A549 (cell line): ENCODE results near the gene USP32. TPM values are rescaled to one million over a fixed set of nuclear protein-coding genes. Genes with fewer than 3 reads are reported as not detected.

Experiments
- ATAC-seq, 2 experiments: fragments of 200-7000 bp in 1 of 2; fragments of >200 bp in 1 of 2; cut with Nextera tagmentation in 1 of 2; cut with Tn5 transposase in 1 of 2; 3 replicates each; pipeline versions ENCODE4 v1.8.0 to v1.9.1; 2018 to 2020; ENCODE audit warnings: mild to moderate bottlenecking in 1 of 2, moderate library complexity in 1 of 2
- CTCF ChIA-PET: fragments of 300-600 bp; sonication (Branson Sonifier 250); formaldehyde crosslinking; extraction: SDS; loops from one replicate; lab custom pipeline; 2021; ENCODE audit warnings: antibody characterized with exemption, inconsistent platforms; lab: Yijun Ruan, JAX
- POLR2A ChIA-PET: fragments of 350-600 bp; formaldehyde crosslinking; extraction: SDS; loops from one replicate; lab custom pipeline; 2021; ENCODE audit warnings: antibody characterized with exemption, inconsistent platforms; lab: Yijun Ruan, JAX
- DNase-seq, 2 experiments: peaks; one replicate each; pipeline versions ENCODE4 v3.0.0 to v3.0.0-alpha.2; 2011 to 2016; ENCODE audit warnings: low read depth in 1 of 2, low spot score in 1 of 2
- FAIRE-seq: peaks from 2 replicates; lab custom pipeline; 2011; peaks lifted over from hg19 to GRCh38; lab: Jason Lieb, UNC
- H3K27ac ChIP-seq, 2 experiments: fragments of >200 bp; sonication (Bioruptor Twin); formaldehyde crosslinking; 3 replicates each; pipeline ENCODE4 v1.5.1; 2016 to 2017
- H3K4me1 ChIP-seq: fragments of >200 bp; sonication (Bioruptor Twin); formaldehyde crosslinking; 3 replicates; pipeline ENCODE4 v1.6.1; 2016
- H3K4me2 ChIP-seq: fragments of >200 bp; sonication (Bioruptor Twin); formaldehyde crosslinking; 3 replicates; pipeline ENCODE4 v1.6.1; 2016
- H3K4me3 ChIP-seq: fragments of >200 bp; sonication (Bioruptor Twin); formaldehyde crosslinking; 3 replicates; pipeline ENCODE4 v1.5.1; 2016
- H3K9me3 ChIP-seq: fragments of >200 bp; sonication (Bioruptor Twin); formaldehyde crosslinking; 3 replicates; pipeline ENCODE4 v1.6.1; 2016
- ATOH8 ChIP-seq: fragments of 250-450 bp; sonication (Bioruptor Pico); IDR thresholded peaks from 2 replicates; pipeline ENCODE4 v1.5.0; 2020; ENCODE audit warnings: low read depth, mild to moderate bottlenecking, moderate library complexity
- BHLHE40 ChIP-seq: IDR thresholded peaks from 2 replicates; pipeline ENCODE4 v1.6.1; 2012; ENCODE audit warnings: low read depth, low read length, inconsistent platforms
- CBX2 ChIP-seq: fragments of 200-600 bp; sonication (generic); IDR thresholded peaks from 2 replicates; pipeline ENCODE4 v1.6.1; 2016; ENCODE audit warnings: low read depth, mild to moderate bottlenecking, borderline replicate concordance
- EHF ChIP-seq: fragments of 250-450 bp; sonication (Bioruptor Pico); IDR thresholded peaks from 2 replicates; pipeline ENCODE4 v1.5.0; 2020; ENCODE audit warnings: mild to moderate bottlenecking
- EHMT2 ChIP-seq: fragments of 200-600 bp; sonication (generic); IDR thresholded peaks from 2 replicates; pipeline ENCODE4 v1.6.1; 2016; ENCODE audit warnings: antibody characterized with exemption, low read depth, mild to moderate bottlenecking, moderate library complexity
- FOSL2 ChIP-seq, 2 experiments: fragments of 450-650 bp in 1 of 2; fragments of >200 bp in 1 of 2; sonication (Bioruptor Twin) in 1 of 2; formaldehyde crosslinking; IDR thresholded peaks; 2 replicates each; pipeline versions ENCODE4 v1.5.0 to v1.6.1; 2016 to 2020; ENCODE audit warnings: mild to moderate bottlenecking in 1 of 2, moderate library complexity in 1 of 2
- FOXS1 ChIP-seq: fragments of 250-450 bp; sonication (Bioruptor Pico); IDR thresholded peaks from 2 replicates; pipeline ENCODE4 v1.5.0; 2020; ENCODE audit warnings: mild to moderate bottlenecking, moderate library complexity
- GATA3 ChIP-seq: IDR thresholded peaks from 2 replicates; pipeline ENCODE4 v1.6.1; 2012; ENCODE audit warnings: borderline replicate concordance
- HOXB13 ChIP-seq: fragments of 250-450 bp; sonication (Bioruptor Pico); IDR thresholded peaks from 2 replicates; pipeline ENCODE4 v1.5.0; 2020; ENCODE audit warnings: low read depth, mild to moderate bottlenecking, moderate library complexity
- HOXB5 ChIP-seq: fragments of 250-450 bp; sonication (Bioruptor Pico); IDR thresholded peaks from 2 replicates; pipeline ENCODE4 v1.5.0; 2020; ENCODE audit warnings: mild to moderate bottlenecking, moderate library complexity
- JUNB ChIP-seq: fragments of >200 bp; sonication (Bioruptor Twin); formaldehyde crosslinking; IDR thresholded peaks from 2 replicates; pipeline ENCODE4 v1.6.1; 2016
- MYC ChIP-seq: IDR thresholded peaks from 2 replicates; pipeline ENCODE4 v1.6.1; 2012; ENCODE audit warnings: mild to moderate bottlenecking, inconsistent platforms, low read length, improper control_type of control experiment, borderline replicate concordance
- POLR2AphosphoS2 ChIP-seq: conservative IDR thresholded peaks from 2 replicates; pipeline ENCODE4 v1.6.1; 2012; ENCODE audit warnings: low read length, improper control_type of control experiment, inconsistent platforms
- RCOR1 ChIP-seq: fragments of 150-350 bp; IDR thresholded peaks from 2 replicates; pipeline ENCODE4 v1.6.1; 2014; ENCODE audit warnings: antibody characterized with exemption, low read length, low read depth
- RFX5 ChIP-seq: fragments of 450-650 bp; IDR thresholded peaks from 2 replicates; pipeline ENCODE4 v1.7.1; 2014; ENCODE audit warnings: antibody characterized with exemption, mild to moderate bottlenecking, moderate library complexity
- TFCP2L1 ChIP-seq: fragments of 250-450 bp; sonication (Bioruptor Pico); IDR thresholded peaks from 2 replicates; pipeline ENCODE4 v1.5.0; 2021; ENCODE audit warnings: mild to moderate bottlenecking
- WGBS: methylation state at CpG from one replicate; pipeline ENCODE4 v1.1.6; 2017; ENCODE audit errors: missing lambda C conversion rate; 5-methylcytosine and 5-hydroxymethylcytosine counted together
- polyA plus RNA-seq, 4 experiments: library from polyadenylated mRNA; depleted of rRNA in 3 of 4; stranded (reverse); fragments of >200 nt; fragmentation: RNase III in 1 of 4; extraction: RNeasy Plus Mini Kit Qiagen cat#74134 plus additional on column Dnase treatment in 1 of 4; gene quantifications; 2 replicates in 3 of 4; 3 replicates in 1 of 4; pipeline ENCODE4 v1.2.3, GENCODE V29; 2011 to 2017
- TF ChIP-seq, protein P1 (sequence below): fragments of 250-450 bp; sonication (Bioruptor Pico); IDR thresholded peaks from 2 replicates; pipeline ENCODE4 v1.5.0; 2021; ENCODE audit warnings: mild to moderate bottlenecking, moderate library complexity, borderline replicate concordance

The USP32 gene
- polyA plus RNA-seq, 2 of the 4 experiments (the other 2 are of a cell fraction), result 35.4 to 52.2 TPM

- FAIRE-seq (no peak), DNase-seq (peak; percentile 45 to 48), ATAC-seq (peak; percentile 98 to 99)
- Histone ChIP-seq H3K4me2 (peak overlapping the region; percentile 49), H3K9me3 (no peaks in the 10 kb centered on the region), H3K4me1 (peaks cover 21% of the 10 kb centered on the region), H3K27ac (peak overlapping the region in 1 of 2 experiments; percentile 57; a peak in 2 of 6 replicates), H3K4me3 (no peak overlapping the region)
- POLR2A ChIA-PET, result interaction anchor here (0.7 to 1.9 kb wide), 2 partner anchors 19 to 22 kb away, joined by 4 to 16 read pairs; partner anchors contain the start of gene USP32
- TF ChIP-seq, protein P1, sequence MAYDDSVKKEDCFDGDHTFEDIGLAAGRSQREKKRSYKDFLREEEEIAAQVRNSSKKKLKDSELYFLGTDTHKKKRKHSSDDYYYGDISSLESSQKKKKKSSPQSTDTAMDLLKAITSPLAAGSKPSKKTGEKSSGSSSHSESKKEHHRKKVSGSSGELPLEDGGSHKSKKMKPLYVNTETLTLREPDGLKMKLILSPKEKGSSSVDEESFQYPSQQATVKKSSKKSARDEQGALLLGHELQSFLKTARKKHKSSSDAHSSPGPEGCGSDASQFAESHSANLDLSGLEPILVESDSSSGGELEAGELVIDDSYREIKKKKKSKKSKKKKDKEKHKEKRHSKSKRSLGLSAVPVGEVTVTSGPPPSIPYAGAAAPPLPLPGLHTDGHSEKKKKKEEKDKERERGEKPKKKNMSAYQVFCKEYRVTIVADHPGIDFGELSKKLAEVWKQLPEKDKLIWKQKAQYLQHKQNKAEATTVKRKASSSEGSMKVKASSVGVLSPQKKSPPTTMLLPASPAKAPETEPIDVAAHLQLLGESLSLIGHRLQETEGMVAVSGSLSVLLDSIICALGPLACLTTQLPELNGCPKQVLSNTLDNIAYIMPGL (CRISPR knock-in tag), result no peak
- TF ChIP-seq FOXS1 (CRISPR knock-in tag) (no peak), CBX2 (no peak), JUNB (0 out of 2 replicates have a peak, but pooled peaks have one; percentile 27), FOSL2 (IDR thresholded peaks at IDR 0.05) (0 out of 2 replicates have a peak, but pooled peaks have one; percentile 33), FOSL2 (CRISPR knock-in tag; IDR thresholded peaks at IDR 0.05) (peak; percentile 49; the same call in 1 of the 2 replicates)
- 74% methylated on average over 6 of the region's 6 CpGs for WGBS
- CTCF ChIA-PET, result interaction anchor here (0.6 to 2.7 kb wide), 9 partner anchors 9 to 286 kb away, joined by 3 to 9 read pairs (median 3); no protein-coding TSS in a partner anchor
Observed at GRCh38 chr17:60372790-60373483, 19.0 kb downstream of the USP32 start.

DNA sequence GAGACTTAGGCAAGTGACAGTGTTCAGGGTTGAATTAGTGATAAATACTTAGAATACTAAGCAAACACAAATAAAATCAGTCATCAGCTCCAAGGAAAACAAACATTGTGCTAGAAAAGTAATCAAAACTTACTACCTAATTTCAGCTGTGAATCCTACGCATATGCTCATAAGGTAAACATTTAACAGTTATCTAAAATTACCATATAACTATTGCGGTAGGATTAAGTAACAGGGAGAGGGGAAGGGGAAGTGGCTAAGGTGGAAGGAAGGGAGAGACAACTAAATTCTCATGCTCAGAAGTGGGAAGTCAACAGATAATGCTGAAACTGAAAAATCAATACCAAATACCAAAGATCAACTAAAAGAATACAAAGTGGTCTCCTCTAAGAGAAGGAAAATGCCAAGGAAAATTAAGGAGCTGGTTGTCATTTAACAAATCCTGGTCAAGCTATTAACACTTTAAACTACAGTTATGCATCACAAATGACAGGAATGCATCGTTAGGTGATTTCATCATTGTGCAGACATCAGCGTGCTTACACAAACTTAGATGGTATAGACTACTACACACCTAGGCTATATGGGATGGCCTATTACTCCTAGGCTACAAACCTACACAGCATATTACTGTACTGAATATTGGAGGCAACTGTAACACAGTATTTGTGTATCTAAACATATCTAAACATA is 20.0 kb downstream of the USP32 start:
- Histone ChIP-seq H3K4me3 (no peak overlapping the region), H3K4me1 (peaks cover 21% of the 10 kb centered on the region), H3K9me3 (no peaks in the 10 kb centered on the region), H3K27ac (no peak overlapping the region; a peak in 1 of 6 replicates), H3K4me2 (peak overlapping the region; percentile 4; the same call in 1 of the 3 replicates)
- CTCF ChIA-PET, result interaction anchor here (1.0 to 2.7 kb wide), 4 partner anchors 17 to 141 kb away, joined by 3 to 9 read pairs (median 4); no protein-coding TSS in a partner anchor
- TF ChIP-seq GATA3 (no peak), RFX5 (no peak), ATOH8 (CRISPR knock-in tag) (no peak), HOXB13 (no peak)
- 69% methylated on average over 4 of the region's 4 CpGs for WGBS
- no peak for FAIRE-seq
- DNase-seq, result no peak
- POLR2A ChIA-PET, result interaction anchor here (0.6 to 1.9 kb wide), 4 partner anchors 11 to 1871 kb away, joined by 4 to 16 read pairs (median 8); partner anchors contain the start of gene USP32
- ATAC-seq, result peak in 1 of 2 experiments; percentile 47; a peak in 3 of 6 replicates

GRCh38 chr17:60371416-60371815 is 20.5 kb downstream of the USP32 start:
- Histone ChIP-seq H3K4me1 (peaks cover 21% of the 10 kb centered on the region), H3K4me2 (no peak overlapping the region), H3K27ac (no peak overlapping the region), H3K4me3 (no peak overlapping the region), H3K9me3 (no peaks in the 10 kb centered on the region)
- POLR2A ChIA-PET, result interaction anchor here (0.6 to 1.0 kb wide), 2 partner anchors 11 to 1871 kb away, joined by 4 to 13 read pairs; no protein-coding TSS in a partner anchor
- CTCF ChIA-PET, result interaction anchor here (0.6 to 2.7 kb wide), 6 partner anchors 17 to 228 kb away, joined by 3 to 9 read pairs (median 4); no protein-coding TSS in a partner anchor
- FAIRE-seq (no peak), DNase-seq (no peak), ATAC-seq (no peak)
- TF ChIP-seq MYC, result no peak
- whole genome bisulfite sequencing, result 96% methylated on average over 3 of the region's 3 CpGs

DNA sequence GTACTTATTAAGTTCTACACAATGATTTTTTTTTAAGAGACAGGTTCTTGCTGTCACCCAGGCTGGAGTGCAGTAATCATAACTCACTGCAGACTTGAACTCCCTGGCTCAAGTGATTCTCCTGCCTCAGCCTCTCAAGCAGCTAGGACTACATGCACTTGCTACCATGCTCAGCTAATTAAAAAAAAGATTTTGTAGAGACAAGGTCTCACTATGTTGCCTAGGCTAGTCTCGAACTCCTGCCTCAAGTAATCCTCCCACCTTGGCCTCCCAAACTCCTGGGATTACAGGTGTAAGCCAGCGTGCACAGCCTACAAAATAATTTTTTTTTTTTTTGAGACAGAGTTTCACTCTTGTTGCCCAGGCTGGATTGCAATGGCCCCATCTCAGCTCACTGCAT is 22.2 kb downstream of the USP32 start:
- H3K4me2 ChIP-seq, result no peak overlapping the region
- peaks cover 21% of the 10 kb centered on the region for H3K4me1 ChIP-seq
- ATAC-seq (no peak), DNase-seq (no peak), FAIRE-seq (no peak)
- no peak overlapping the region for H3K4me3 ChIP-seq
- ChIA-PET POLR2A (no interaction called here), CTCF (no interaction called here)
- H3K9me3 ChIP-seq, result no peaks in the 10 kb centered on the region
- 95% methylated on average over 2 of the region's 2 CpGs for WGBS
- TF ChIP-seq RCOR1, result no peak
- TF ChIP-seq EHF (CRISPR knock-in tag), result no peak
- TF ChIP-seq TFCP2L1 (CRISPR knock-in tag), result no peak
- no peak for TF ChIP-seq BHLHE40
- TF ChIP-seq HOXB5, result no peak
- TF ChIP-seq EHMT2, result no peak
- no peak for TF ChIP-seq ATOH8 (CRISPR knock-in tag)
- TF ChIP-seq POLR2AphosphoS2, result no peak
- H3K27ac ChIP-seq, result no peak overlapping the region
